Hepatocyte (in vitro differentiated cells): Measurements from ENCODE around the gene FOXO3.

ENCODE experiments used
- EZH2 ChIP-seq: fragments of 200-600 bp; sonication (generic); IDR thresholded peaks from 2 replicates; pipeline ENCODE4 v1.6.1; 2016; ENCODE audit warnings: antibody characterized with exemption, mild to moderate bottlenecking, borderline replicate concordance
- TF ChIP-seq, protein P1 (sequence below): fragments of 200-600 bp; sonication (generic); IDR thresholded peaks from 2 replicates; pipeline ENCODE4 v1.5.1; 2016; ENCODE audit warnings: antibody characterized with exemption, mild to moderate bottlenecking; ENCODE audit not compliant: poor library complexity

GRCh38 chr6:108556866-108557493 is 3.7 kb upstream of the FOXO3 start:
- TF ChIP-seq EZH2 = no peak
- TF ChIP-seq, protein P1, sequence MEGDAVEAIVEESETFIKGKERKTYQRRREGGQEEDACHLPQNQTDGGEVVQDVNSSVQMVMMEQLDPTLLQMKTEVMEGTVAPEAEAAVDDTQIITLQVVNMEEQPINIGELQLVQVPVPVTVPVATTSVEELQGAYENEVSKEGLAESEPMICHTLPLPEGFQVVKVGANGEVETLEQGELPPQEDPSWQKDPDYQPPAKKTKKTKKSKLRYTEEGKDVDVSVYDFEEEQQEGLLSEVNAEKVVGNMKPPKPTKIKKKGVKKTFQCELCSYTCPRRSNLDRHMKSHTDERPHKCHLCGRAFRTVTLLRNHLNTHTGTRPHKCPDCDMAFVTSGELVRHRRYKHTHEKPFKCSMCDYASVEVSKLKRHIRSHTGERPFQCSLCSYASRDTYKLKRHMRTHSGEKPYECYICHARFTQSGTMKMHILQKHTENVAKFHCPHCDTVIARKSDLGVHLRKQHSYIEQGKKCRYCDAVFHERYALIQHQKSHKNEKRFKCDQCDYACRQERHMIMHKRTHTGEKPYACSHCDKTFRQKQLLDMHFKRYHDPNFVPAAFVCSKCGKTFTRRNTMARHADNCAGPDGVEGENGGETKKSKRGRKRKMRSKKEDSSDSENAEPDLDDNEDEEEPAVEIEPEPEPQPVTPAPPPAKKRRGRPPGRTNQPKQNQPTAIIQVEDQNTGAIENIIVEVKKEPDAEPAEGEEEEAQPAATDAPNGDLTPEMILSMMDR = no peak
